Measurements from ENCODE around the gene PURA. TPM values are rescaled to one million over a fixed set of nuclear protein-coding genes. Genes with fewer than 3 reads are reported as not detected.
A peak's percentile ranks its signal among the peaks of the same experiment; 100 is the strongest.

PURA gene
- total RNA-seq, 1 experiment from 2014 or later, result 9.5 TPM

- no peak for TF ChIP-seq CTCF (conservative IDR thresholded peaks at IDR 0.05; ENCODE audit: low read depth, low read length)
- TF ChIP-seq EZH2 (IDR thresholded peaks at IDR 0.05; ENCODE audit: borderline replicate concordance, low read depth, low read length, poor library complexity, severe bottlenecking), result no peak
- intact Hi-C loops (cut with micrococcal nuclease; ENCODE audit: unreplicated experiment), result no loop called here
- Histone ChIP-seq H3K36me3 (ENCODE audit: insufficient read depth, low read length, poor library complexity, severe bottlenecking) (no peaks in the 10 kb centered on the region), H3K4me3 (ENCODE audit: low read depth, low read length, poor library complexity, severe bottlenecking) (peak overlapping the region; percentile 84), H3K4me1 (ENCODE audit: insufficient read depth, low read length, poor library complexity, severe bottlenecking) (peaks cover 36% of the 10 kb centered on the region), H3K27ac (ENCODE audit: low read depth, low read length, poor library complexity, severe bottlenecking) (peak overlapping the region; percentile 80), H3K27me3 (replicated peaks; ENCODE audit: insufficient read depth, low read depth, low read length, poor library complexity) (no peaks in the 10 kb centered on the region), H3K9me3 (ENCODE audit: low read depth, low read length, poor library complexity, severe bottlenecking) (no peaks in the 10 kb centered on the region)
- no TSS peak for BruUV-seq (replicated peaks)
- CTCF ChIA-PET, result interaction anchor here (0.6 kb wide), 1 partner anchor 48 kb away, joined by 6 read pairs; no protein-coding TSS in a partner anchor
- POLR2A ChIA-PET (ENCODE audit: low non-redundant PET), result no interaction called here
- DNase-seq (ENCODE audit: low spot score), result peak; percentile 30
Measured at GRCh38 chr5:140108093-140109017, 5.6 kb upstream of the PURA start.

GRCh38 chr5:140109018-140109758, 4.7 kb upstream of the PURA start:
- Histone ChIP-seq H3K4me1 (ENCODE audit: insufficient read depth, low read length, poor library complexity, severe bottlenecking) (peaks cover 36% of the 10 kb centered on the region), H3K4me3 (ENCODE audit: low read depth, low read length, poor library complexity, severe bottlenecking) (peak overlapping the region; percentile 84), H3K27ac (ENCODE audit: low read depth, low read length, poor library complexity, severe bottlenecking) (no peak overlapping the region), H3K36me3 (ENCODE audit: insufficient read depth, low read length, poor library complexity, severe bottlenecking) (no peaks in the 10 kb centered on the region), H3K9me3 (ENCODE audit: low read depth, low read length, poor library complexity, severe bottlenecking) (no peaks in the 10 kb centered on the region), H3K27me3 (replicated peaks; ENCODE audit: insufficient read depth, low read depth, low read length, poor library complexity) (no peaks in the 10 kb centered on the region)
- intact Hi-C loops (cut with micrococcal nuclease; ENCODE audit: unreplicated experiment), result no loop called here
- BruUV-seq (replicated peaks), result TSS peak; percentile 74
- ChIA-PET POLR2A (ENCODE audit: low non-redundant PET) (no interaction called here), CTCF (no interaction called here)
- no peak for DNase-seq (ENCODE audit: low spot score)
- no peak for TF ChIP-seq EZH2 (IDR thresholded peaks at IDR 0.05; ENCODE audit: borderline replicate concordance, low read depth, low read length, poor library complexity, severe bottlenecking)
- no peak for TF ChIP-seq CTCF (conservative IDR thresholded peaks at IDR 0.05; ENCODE audit: low read depth, low read length)

- no peaks in the 10 kb centered on the region for H3K9me3 ChIP-seq (ENCODE audit: low read depth, low read length, poor library complexity, severe bottlenecking)
- intact Hi-C loops (cut with micrococcal nuclease; ENCODE audit: unreplicated experiment), result no loop called here
- TF ChIP-seq EZH2 (IDR thresholded peaks at IDR 0.05; ENCODE audit: borderline replicate concordance, low read depth, low read length, poor library complexity, severe bottlenecking), result no peak
- no peak for TF ChIP-seq CTCF (conservative IDR thresholded peaks at IDR 0.05; ENCODE audit: low read depth, low read length)
- ChIA-PET CTCF (no interaction called here), POLR2A (ENCODE audit: low non-redundant PET) (no interaction called here)
- DNase-seq (ENCODE audit: low spot score), result no peak
- no peak overlapping the region for H3K4me3 ChIP-seq (ENCODE audit: low read depth, low read length, poor library complexity, severe bottlenecking)
- H3K27ac ChIP-seq (ENCODE audit: low read depth, low read length, poor library complexity, severe bottlenecking), result no peak overlapping the region
- BruUV-seq (replicated peaks), result no TSS peak
- H3K4me1 ChIP-seq (ENCODE audit: insufficient read depth, low read length, poor library complexity, severe bottlenecking), result peaks cover 37% of the 10 kb centered on the region
- H3K27me3 ChIP-seq (replicated peaks; ENCODE audit: insufficient read depth, low read depth, low read length, poor library complexity), result no peaks in the 10 kb centered on the region
- no peaks in the 10 kb centered on the region for H3K36me3 ChIP-seq (ENCODE audit: insufficient read depth, low read length, poor library complexity, severe bottlenecking)
Measured at GRCh38 chr5:140109759-140110645, 3.9 kb upstream of the PURA start.

Data from A673 (cell line).